Spleen (tissue), 11 donors: ENCODE results near the gene SBK3. TPM values are rescaled to one million over a fixed set of nuclear protein-coding genes. Genes with fewer than 3 reads are reported as not detected.

Source experiments
- DNase-seq: peaks from one replicate; pipeline ENCODE4 v3.0.0-alpha.2; 2020
- H3K27ac ChIP-seq, 8 donors: fragments of 200-600 bp; sonication (generic) in 7 of 8; 1 replicate in 4 of 8; 2 replicates in 4 of 8; pipeline versions ENCODE4 v1.5.0 to v1.8.0; 2016 to 2021; ENCODE audit warnings: inconsistent platforms in 4 of 8, mild to moderate bottlenecking in 4 of 8, moderate library complexity in 1 of 8
- H3K27me3 ChIP-seq, 7 donors: fragments of 200-600 bp; sonication (generic) in 6 of 7; replicated peaks in 1 of 7; 1 replicate in 4 of 7; 2 replicates in 3 of 7; pipeline versions ENCODE4 v1.5.0 to v1.8.0; 2016 to 2021; ENCODE audit warnings: inconsistent platforms in 3 of 7, mild to moderate bottlenecking in 1 of 7
- H3K36me3 ChIP-seq, 6 donors: fragments of 200-600 bp; sonication (generic) in 5 of 6; 1 replicate in 4 of 6; 2 replicates in 2 of 6; pipeline versions ENCODE4 v1.5.0 to v1.8.0; 2016 to 2021; ENCODE audit warnings: inconsistent platforms in 2 of 6
- H3K4me1 ChIP-seq, 6 donors: fragments of 200-600 bp; sonication (generic) in 5 of 6; 1 replicate in 3 of 6; 2 replicates in 3 of 6; pipeline versions ENCODE4 v1.5.0 to v1.8.0; 2016 to 2021; ENCODE audit warnings: inconsistent platforms in 3 of 6
- H3K4me3 ChIP-seq, 8 donors: fragments of 200-600 bp; sonication (generic) in 7 of 8; 1 replicate in 4 of 8; 2 replicates in 4 of 8; pipeline versions ENCODE4 v1.5.0 to v1.8.0; 2016 to 2021; ENCODE audit warnings: inconsistent platforms in 4 of 8, mild to moderate bottlenecking in 4 of 8, moderate library complexity in 2 of 8
- H3K9me3 ChIP-seq, 8 donors: fragments of 200-600 bp; sonication (generic) in 7 of 8; 1 replicate in 4 of 8; 2 replicates in 4 of 8; pipeline versions ENCODE4 v1.5.0 to v1.8.0; 2016 to 2021; ENCODE audit warnings: inconsistent platforms in 4 of 8
- CTCF ChIP-seq, 11 experiments: fragments of 200-600 bp in 7 of 11; fragments of 450-650 bp in 4 of 11; sonication (generic) in 4 of 11; IDR thresholded peaks in 8 of 11; conservative IDR thresholded peaks in 3 of 11; 1 replicate in 7 of 11; 2 replicates in 4 of 11; pipeline versions ENCODE4 v1.4.0 to v1.8.0; 2016 to 2021; ENCODE audit warnings: antibody characterized with exemption in 11 of 11, inconsistent platforms in 4 of 11, mild to moderate bottlenecking in 1 of 11
- POLR2A ChIP-seq, 3 donors: fragments of 450-650 bp; IDR thresholded peaks; one replicate each; pipeline ENCODE4 v1.5.1; 2017; ENCODE audit warnings: antibody characterized with exemption in 3 of 3, mild to moderate bottlenecking in 1 of 3
- POLR2AphosphoS5 ChIP-seq, 3 donors: sonication (generic); formaldehyde crosslinking; IDR thresholded peaks; one replicate each; pipeline ENCODE4 v1.5.1; 2017; ENCODE audit warnings: antibody characterized with exemption in 3 of 3
- WGBS, 5 donors: extraction: QIAGEN DNeasy Blood & Tissue Kit in 3 of 5; methylation state at CpG; one replicate each; pipeline versions ENCODE4 v1.1.5 to v1.1.7; 2013 to 2018; 5-methylcytosine and 5-hydroxymethylcytosine counted together
- intact Hi-C: fragments of 100-400 bp; cut with DNase I; formaldehyde crosslinking; loops from one replicate; pipeline ENCODE4 v1.15.0; 2023; ENCODE audit warnings: low total_unique reads
- polyA plus RNA-seq, 3 donors: library from polyadenylated mRNA; stranded (reverse); fragments of 200-250 nt; gene quantifications; one replicate each; pipeline ENCODE4 v1.2.1, GENCODE V29; 2013
- total RNA-seq, 7 donors: library from RNA; depleted of rRNA in 3 of 7; stranded (reverse); fragments of >200 nt in 3 of 7; fragmentation: NEBNext Ultra II Directional in 4 of 7; extraction: Animal tissue kit (Norgen Biotek cat#: 25700) in 4 of 7; gene quantifications; one replicate each; pipeline versions ENCODE4 v1.1.0 to v1.2.1, GENCODE V29; 2016 to 2021
- donor health status: healthy with polysubstance abuse.
- donor health status: DM: no; HTN: no; CAD: no; lungs with moderate emphysema.
- donor health status: DM: no; HTN: no; CAD: no.
- donor health status: Bipolar disorder and iron deficiency.
- donor health status: healthy.
- donor health status: DM: no; HTN: no; CAD: no.
- donor health status: DM: yes; HTN: yes; CAD: no.

SBK3 gene
- total and polyA plus RNA-seq, 10 donors: not detected

GRCh38 chr19:55567708-55568328 is 22.5 kb upstream of the SBK3 start:
- no peak overlapping the region for H3K4me3 ChIP-seq
- intact Hi-C loops: no loop called here
- TF ChIP-seq POLR2A (IDR thresholded peaks at IDR 0.05) (no peak), POLR2AphosphoS5 (IDR thresholded peaks at IDR 0.05) (no peak), CTCF (IDR thresholded peaks at IDR 0.05 in 8 of 11, conservative IDR thresholded peaks at IDR 0.05 in 3 of 11) (no peak)
- no peak overlapping the region for H3K27ac ChIP-seq
- H3K4me1 ChIP-seq: no peaks in the 10 kb centered on the region
- peaks cover 0 to 30% (median 5%) of the 10 kb centered on the region in 7 donors for H3K27me3 ChIP-seq
- no peak for DNase-seq
- H3K9me3 ChIP-seq: peaks cover 0 to 4% (median 0%) of the 10 kb centered on the region in 8 donors
- H3K36me3 ChIP-seq: no peaks in the 10 kb centered on the region

DNA sequence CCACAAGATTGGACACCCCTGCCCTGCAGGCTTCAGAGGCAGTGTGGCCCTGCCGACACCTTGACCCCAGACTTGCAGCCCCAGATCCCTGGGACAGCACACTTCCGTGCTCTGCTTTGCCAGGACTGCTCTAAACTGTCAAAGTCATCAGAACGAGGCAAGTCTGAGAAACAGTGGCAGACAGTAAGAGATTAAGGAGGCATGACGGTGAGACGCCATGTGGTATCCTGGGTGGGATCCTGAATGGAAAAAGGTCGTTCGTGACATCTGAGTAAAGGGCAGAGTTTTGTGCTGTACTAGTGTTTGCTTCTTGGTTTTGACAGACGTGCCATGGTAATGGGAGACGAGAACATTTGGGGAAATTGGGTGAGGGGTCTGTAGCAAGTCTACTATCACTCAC is 21.5 kb upstream of the SBK3 start:
- WGBS, 5 donors: 52 to 57% (median 55%) methylated on average over 9 of the region's 9 CpGs
- intact Hi-C loops: no loop called here
- Histone ChIP-seq H3K4me3 (no peak overlapping the region), H3K9me3 (peaks cover 0 to 4% (median 0%) of the 10 kb centered on the region in 8 donors), H3K36me3 (no peaks in the 10 kb centered on the region), H3K27ac (no peak overlapping the region), H3K27me3 (peaks cover 0 to 30% (median 5%) of the 10 kb centered on the region in 7 donors), H3K4me1 (no peaks in the 10 kb centered on the region)
- TF ChIP-seq POLR2AphosphoS5 (IDR thresholded peaks at IDR 0.05): no peak
- TF ChIP-seq CTCF (IDR thresholded peaks at IDR 0.05 in 8 of 11, conservative IDR thresholded peaks at IDR 0.05 in 3 of 11): no peak
- TF ChIP-seq POLR2A (IDR thresholded peaks at IDR 0.05): no peak
- DNase-seq: no peak

DNA sequence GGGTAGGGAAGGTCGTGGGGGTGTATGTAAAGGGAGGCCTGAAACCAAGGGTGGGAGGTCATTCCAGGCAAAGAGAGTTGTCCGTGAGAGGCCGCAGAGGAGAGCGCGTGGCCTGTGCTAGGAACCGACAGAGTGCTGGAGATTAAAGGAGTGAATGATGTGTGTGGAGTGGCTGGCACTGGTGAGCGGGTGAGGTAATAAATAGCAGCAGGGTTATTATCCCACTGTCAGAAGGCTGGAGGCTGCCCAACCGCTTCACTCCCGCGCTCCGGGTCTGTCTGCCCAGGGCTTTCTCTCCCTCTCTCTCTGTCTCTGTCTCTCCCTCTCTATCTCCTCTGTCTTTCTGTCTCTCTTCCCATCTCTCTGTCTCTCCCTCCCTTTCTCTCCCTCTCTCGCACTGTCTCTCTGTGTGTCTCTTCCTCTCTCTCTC is 17.9 kb upstream of the SBK3 start:
- no peak for DNase-seq

More for the DNA sequence above, 17.9 kb upstream of the SBK3 start:
- H3K9me3 ChIP-seq: peaks cover 0 to 10% (median 7%) of the 10 kb centered on the region in 8 donors
- WGBS, 5 donors: 60 to 79% (median 69%) methylated on average over 12 of the region's 12 CpGs
- H3K27ac ChIP-seq: no peak overlapping the region
- no peaks in the 10 kb centered on the region for H3K4me1 ChIP-seq
- intact Hi-C loops: no loop called here
- TF ChIP-seq POLR2A (IDR thresholded peaks at IDR 0.05): no peak
- no peak for TF ChIP-seq CTCF (IDR thresholded peaks at IDR 0.05 in 8 of 11, conservative IDR thresholded peaks at IDR 0.05 in 3 of 11)
- no peak for TF ChIP-seq POLR2AphosphoS5 (IDR thresholded peaks at IDR 0.05)
- H3K27me3 ChIP-seq: peaks cover 0 to 55% (median 5%) of the 10 kb centered on the region in 7 donors
- no peak overlapping the region for H3K4me3 ChIP-seq
- H3K36me3 ChIP-seq: no peaks in the 10 kb centered on the region
